Right atrium auricular region (tissue), 2 donors: ENCODE data around the gene CFAP221. TPM values are rescaled to one million over a fixed set of nuclear protein-coding genes. Genes with fewer than 3 reads are reported as not detected.

Experiments
- DNase-seq: peaks from one replicate; pipeline ENCODE4 v3.0.0-alpha.2; 2019; ENCODE audit warnings: low spot score
- H3K27ac ChIP-seq, 2 donors: fragments of 200-600 bp; sonication (generic); 1 replicate in 1 of 2; 2 replicates in 1 of 2; pipeline ENCODE4 v1.5.1; 2016 to 2019
- H3K27me3 ChIP-seq, 2 donors: fragments of 200-600 bp; sonication (generic); one replicate each; pipeline versions ENCODE4 v1.5.1 to v1.6.0; 2017 to 2019
- H3K36me3 ChIP-seq: fragments of 200-600 bp; sonication (generic); one replicate; pipeline ENCODE4 v1.5.1; 2016
- H3K4me1 ChIP-seq, 2 donors: fragments of 200-600 bp; sonication (generic); one replicate each; pipeline versions ENCODE4 v1.5.1 to v1.6.0; 2017 to 2019
- H3K4me3 ChIP-seq, 2 donors: fragments of 200-600 bp; sonication (generic); 1 replicate in 1 of 2; 2 replicates in 1 of 2; pipeline ENCODE4 v1.5.1; 2017 to 2019; ENCODE audit warnings: mild to moderate bottlenecking in 1 of 2, moderate library complexity in 1 of 2
- H3K9me3 ChIP-seq, 2 donors: fragments of 200-600 bp; sonication (generic); one replicate each; pipeline ENCODE4 v1.5.1; 2019
- CTCF ChIP-seq, 2 donors: fragments of 200-600 bp; sonication (generic); IDR thresholded peaks; one replicate each; pipeline ENCODE4 v1.5.1; 2019; ENCODE audit warnings: antibody characterized with exemption in 2 of 2
- total RNA-seq, 2 donors: library from RNA; depleted of rRNA; stranded (reverse); fragments of >200 nt; gene quantifications; one replicate each; pipeline ENCODE4 v1.1.0, GENCODE V29; 2016

CFAP221 gene
- total RNA-seq, 2 donors from 2014 or later, result 0.44 to 1.1 TPM

GRCh38 chr2:119552902-119553301, 8.7 kb downstream of the CFAP221 start:
- Histone ChIP-seq H3K27me3 (no peaks in the 10 kb centered on the region), H3K36me3 (no peaks in the 10 kb centered on the region)

GRCh38 chr2:119553687-119554344, 9.6 kb downstream of the CFAP221 start:
- no peaks in the 10 kb centered on the region for H3K36me3 ChIP-seq
- H3K4me3 ChIP-seq, result no peak overlapping the region
- no peak overlapping the region for H3K27ac ChIP-seq
- no peaks in the 10 kb centered on the region for H3K27me3 ChIP-seq
- TF ChIP-seq CTCF (IDR thresholded peaks at IDR 0.05), result no peak
- H3K4me1 ChIP-seq, result no peaks in the 10 kb centered on the region
- DNase-seq, result no peak
- H3K9me3 ChIP-seq, result no peaks in the 10 kb centered on the region

More at GRCh38 chr2:119552902-119553301, 8.7 kb downstream of the CFAP221 start:
- Histone ChIP-seq H3K4me3 (no peak overlapping the region), H3K4me1 (no peaks in the 10 kb centered on the region), H3K9me3 (no peaks in the 10 kb centered on the region), H3K27ac (no peak overlapping the region)
- no peak for DNase-seq
- TF ChIP-seq CTCF (IDR thresholded peaks at IDR 0.05), result no peak

- H3K36me3 ChIP-seq, result no peaks in the 10 kb centered on the region
- H3K27me3 ChIP-seq, result no peaks in the 10 kb centered on the region
- DNase-seq, result no peak
- H3K27ac ChIP-seq, result no peak overlapping the region
- H3K9me3 ChIP-seq, result peaks cover 0 to 10% of the 10 kb centered on the region in 2 donors
- H3K4me3 ChIP-seq, result no peak overlapping the region
- TF ChIP-seq CTCF (IDR thresholded peaks at IDR 0.05), result no peak
- no peaks in the 10 kb centered on the region for H3K4me1 ChIP-seq
Observed at GRCh38 chr2:119565481-119565880, 21.2 kb downstream of the CFAP221 start.

- Histone ChIP-seq H3K27ac (no peak overlapping the region), H3K27me3 (no peaks in the 10 kb centered on the region), H3K4me3 (no peak overlapping the region), H3K36me3 (no peaks in the 10 kb centered on the region), H3K9me3 (peaks cover 0 to 10% of the 10 kb centered on the region in 2 donors), H3K4me1 (no peaks in the 10 kb centered on the region)
- TF ChIP-seq CTCF (IDR thresholded peaks at IDR 0.05), result no peak
- no peak for DNase-seq
Observed at GRCh38 chr2:119567292-119567691, 23.0 kb downstream of the CFAP221 start.

- no peaks in the 10 kb centered on the region for H3K36me3 ChIP-seq
- H3K4me3 ChIP-seq, result no peak overlapping the region
- no peaks in the 10 kb centered on the region for H3K4me1 ChIP-seq
- peaks cover 0 to 3% of the 10 kb centered on the region in 2 donors for H3K9me3 ChIP-seq
- H3K27ac ChIP-seq, result no peak overlapping the region
- no peak for TF ChIP-seq CTCF (IDR thresholded peaks at IDR 0.05)
- H3K27me3 ChIP-seq, result no peaks in the 10 kb centered on the region
- no peak for DNase-seq
Observed at GRCh38 chr2:119574108-119574815, 30.0 kb downstream of the CFAP221 start.
